Measurements from ENCODE around the gene PDX1. TPM values are rescaled to one million over a fixed set of nuclear protein-coding genes. Genes with fewer than 3 reads are reported as not detected.

PDX1 gene
- total and polyA plus RNA-seq, 9 of the 15 experiments (the other 6 are each of a cell fraction or from before 2014, with no cell fraction given), result not detected

DNA sequence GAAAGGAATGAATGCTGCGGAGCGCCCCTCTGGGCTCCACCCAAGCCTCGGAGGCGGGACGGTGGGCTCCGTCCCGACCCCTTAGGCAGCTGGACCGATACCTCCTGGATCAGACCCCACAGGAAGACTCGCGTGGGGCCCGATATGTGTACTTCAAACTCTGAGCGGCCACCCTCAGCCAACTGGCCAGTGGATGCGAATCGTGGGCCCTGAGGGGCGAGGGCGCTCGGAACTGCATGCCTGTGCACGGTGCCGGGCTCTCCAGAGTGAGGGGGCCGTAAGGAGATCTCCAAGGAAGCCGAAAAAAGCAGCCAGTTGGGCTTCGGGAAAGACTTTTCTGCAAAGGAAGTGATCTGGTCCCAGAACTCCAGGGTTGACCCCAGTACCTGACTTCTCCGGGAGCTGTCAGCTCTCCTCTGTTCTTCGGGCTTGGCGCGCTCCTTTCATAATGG is 8.6 kb downstream of the PDX1 start (continued):
- TF ChIP-seq, protein P1, sequence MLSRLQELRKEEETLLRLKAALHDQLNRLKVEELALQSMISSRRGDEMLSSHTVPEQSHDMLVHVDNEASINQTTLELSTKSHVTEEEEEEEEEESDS (CRISPR knock-in tag; IDR thresholded peaks at IDR 0.05), result no peak

- H3K79me2 ChIP-seq (ENCODE audit: control insufficient read depth, insufficient read depth, low read length), result no peaks in the 10 kb centered on the region
- no peak overlapping the region for H3K4me2 ChIP-seq (ENCODE audit: insufficient read depth, low read length)
- H4K20me1 ChIP-seq (replicated peaks; ENCODE audit: control insufficient read depth, insufficient read depth, low read length), result no peaks in the 10 kb centered on the region
- ChIA-PET CTCF (ENCODE audit: low intra/inter-chr PET ratio) (no interaction called here), POLR2A (no interaction called here)
- FAIRE-seq, result no peak
- no peak overlapping the region for H3K27ac ChIP-seq (ENCODE audit: extremely low read depth, low read depth, low read length)
- peaks cover 2 to 31% of the 10 kb centered on the region in 2 experiments; a peak in 4 of 5 replicates for H3K27me3 ChIP-seq (ENCODE audit: control insufficient read depth in 2 of 2, insufficient read depth in 2 of 2, low read length in 2 of 2)
- no peak overlapping the region for H3K9ac ChIP-seq (ENCODE audit: insufficient read depth in 1 of 2, low read depth in 2 of 2, low read length in 2 of 2)
- H2AFZ ChIP-seq (ENCODE audit: low read depth, low read length), result no peak overlapping the region
- no peaks in the 10 kb centered on the region for H3K9me1 ChIP-seq (ENCODE audit: control insufficient read depth, insufficient read depth, low read length)
- no peak overlapping the region for H3K4me3 ChIP-seq
- H3K4me1 ChIP-seq (replicated peaks in 1 of 2; ENCODE audit: control insufficient read depth in 2 of 2, insufficient read depth in 2 of 2, low read length in 2 of 2), result no peaks in the 10 kb centered on the region
- in situ Hi-C loops (cut with MboI) (no loop called here), intact Hi-C loops (cut with micrococcal nuclease) (no loop called here)
- no peaks in the 10 kb centered on the region for H3K36me3 ChIP-seq (ENCODE audit: control insufficient read depth, insufficient read depth, low read length)
- WGBS (ENCODE audit: insufficient coverage, low coverage, missing lambda C conversion rate), result 2% methylated on average over 37 of the region's 48 CpGs
- no TSS peak for BruUV-seq (replicated peaks)
- ATAC-seq, result no peak
- no peak for DNase-seq (ENCODE audit: extremely low read depth in 1 of 4, low spot score in 3 of 4)
- no peaks in the 10 kb centered on the region for H3K9me3 ChIP-seq (replicated peaks; ENCODE audit: control insufficient read depth, insufficient read depth, low read depth, low read length)
- TF ChIP-seq TFAM (CRISPR knock-in tag; conservative IDR thresholded peaks at IDR 0.05) (no peak), TSHZ1 (CRISPR knock-in tag; IDR thresholded peaks at IDR 0.05) (no peak), CHD4 (IDR thresholded peaks at IDR 0.05; ENCODE audit: insufficient read depth, insufficient replicate concordance, low read depth, low read length, poor library complexity, severe bottlenecking) (no peak), ZNF311 (CRISPR knock-in tag; IDR thresholded peaks at IDR 0.05) (no peak), IFI16 (CRISPR knock-in tag; IDR thresholded peaks at IDR 0.05) (no peak), CREB1 (IDR thresholded peaks at IDR 0.05) (no peak), CREB1 (CRISPR knock-in tag; IDR thresholded peaks at IDR 0.05) (no peak), KHSRP (IDR thresholded peaks at IDR 0.05) (no peak)
- TF ChIP-seq, protein P2, sequence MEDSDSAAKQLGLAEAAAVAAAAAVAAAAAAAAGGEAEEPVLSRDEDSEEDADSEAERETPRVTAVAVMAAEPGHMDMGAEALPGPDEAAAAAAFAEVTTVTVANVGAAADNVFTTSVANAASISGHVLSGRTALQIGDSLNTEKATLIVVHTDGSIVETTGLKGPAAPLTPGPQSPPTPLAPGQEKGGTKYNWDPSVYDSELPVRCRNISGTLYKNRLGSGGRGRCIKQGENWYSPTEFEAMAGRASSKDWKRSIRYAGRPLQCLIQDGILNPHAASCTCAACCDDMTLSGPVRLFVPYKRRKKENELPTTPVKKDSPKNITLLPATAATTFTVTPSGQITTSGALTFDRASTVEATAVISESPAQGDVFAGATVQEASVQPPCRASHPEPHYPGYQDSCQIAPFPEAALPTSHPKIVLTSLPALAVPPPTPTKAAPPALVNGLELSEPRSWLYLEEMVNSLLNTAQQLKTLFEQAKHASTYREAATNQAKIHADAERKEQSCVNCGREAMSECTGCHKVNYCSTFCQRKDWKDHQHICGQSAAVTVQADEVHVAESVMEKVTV (CRISPR knock-in tag; IDR thresholded peaks at IDR 0.05), result no peak
- TF ChIP-seq, protein P3, sequence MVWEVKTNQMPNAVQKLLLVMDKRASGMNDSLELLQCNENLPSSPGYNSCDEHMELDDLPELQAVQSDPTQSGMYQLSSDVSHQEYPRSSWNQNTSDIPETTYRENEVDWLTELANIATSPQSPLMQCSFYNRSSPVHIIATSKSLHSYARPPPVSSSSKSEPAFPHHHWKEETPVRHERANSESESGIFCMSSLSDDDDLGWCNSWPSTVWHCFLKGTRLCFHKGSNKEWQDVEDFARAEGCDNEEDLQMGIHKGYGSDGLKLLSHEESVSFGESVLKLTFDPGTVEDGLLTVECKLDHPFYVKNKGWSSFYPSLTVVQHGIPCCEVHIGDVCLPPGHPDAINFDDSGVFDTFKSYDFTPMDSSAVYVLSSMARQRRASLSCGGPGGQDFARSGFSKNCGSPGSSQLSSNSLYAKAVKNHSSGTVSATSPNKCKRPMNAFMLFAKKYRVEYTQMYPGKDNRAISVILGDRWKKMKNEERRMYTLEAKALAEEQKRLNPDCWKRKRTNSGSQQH (CRISPR knock-in tag; IDR thresholded peaks at IDR 0.05), result no peak
Measured at GRCh38 chr13:27928805-27929753, 9.3 kb downstream of the PDX1 start.

Data from K562 (cell line).